ENCODE data around the gene PHF13.

Gene PHF13

GRCh38 chr1:6614019-6614928 lies 743 bp downstream of the PHF13 start:
- TF ChIP-seq, protein P1, sequence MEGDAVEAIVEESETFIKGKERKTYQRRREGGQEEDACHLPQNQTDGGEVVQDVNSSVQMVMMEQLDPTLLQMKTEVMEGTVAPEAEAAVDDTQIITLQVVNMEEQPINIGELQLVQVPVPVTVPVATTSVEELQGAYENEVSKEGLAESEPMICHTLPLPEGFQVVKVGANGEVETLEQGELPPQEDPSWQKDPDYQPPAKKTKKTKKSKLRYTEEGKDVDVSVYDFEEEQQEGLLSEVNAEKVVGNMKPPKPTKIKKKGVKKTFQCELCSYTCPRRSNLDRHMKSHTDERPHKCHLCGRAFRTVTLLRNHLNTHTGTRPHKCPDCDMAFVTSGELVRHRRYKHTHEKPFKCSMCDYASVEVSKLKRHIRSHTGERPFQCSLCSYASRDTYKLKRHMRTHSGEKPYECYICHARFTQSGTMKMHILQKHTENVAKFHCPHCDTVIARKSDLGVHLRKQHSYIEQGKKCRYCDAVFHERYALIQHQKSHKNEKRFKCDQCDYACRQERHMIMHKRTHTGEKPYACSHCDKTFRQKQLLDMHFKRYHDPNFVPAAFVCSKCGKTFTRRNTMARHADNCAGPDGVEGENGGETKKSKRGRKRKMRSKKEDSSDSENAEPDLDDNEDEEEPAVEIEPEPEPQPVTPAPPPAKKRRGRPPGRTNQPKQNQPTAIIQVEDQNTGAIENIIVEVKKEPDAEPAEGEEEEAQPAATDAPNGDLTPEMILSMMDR (IDR thresholded peaks at IDR 0.05; ENCODE audit: insufficient read depth, low read length, missing control alignments): no peak
- H3K4me3 ChIP-seq (ENCODE audit: low read depth, low read length): peak overlapping the region; percentile 74
- CTCF ChIA-PET: no interaction called here
- POLR2A ChIA-PET: interaction anchor here (1.0 to 1.5 kb wide), 2 partner anchors 10 to 12 kb away, joined by 3 to 8 read pairs; no protein-coding TSS in a partner anchor
- no peak for DNase-seq (ENCODE audit: low read depth, low spot score)

GRCh38 chr1:6614929-6615785 lies 1.6 kb downstream of the PHF13 start:
- DNase-seq (ENCODE audit: low read depth, low spot score): no peak
- TF ChIP-seq, protein P1 (IDR thresholded peaks at IDR 0.05; ENCODE audit: insufficient read depth, low read length, missing control alignments): no peak
- CTCF ChIA-PET: interaction anchor here (1.2 to 1.4 kb wide), 3 partner anchors 11 to 125 kb away, joined by 4 read pairs; partner anchors contain the start of gene NOL9
- H3K4me3 ChIP-seq (ENCODE audit: low read depth, low read length): peak overlapping the region; percentile 74
- POLR2A ChIA-PET: interaction anchor here (1.3 kb wide), 1 partner anchor 13 kb away, joined by 15 read pairs; the partner anchor contains the start of gene KLHL21

- DNase-seq (ENCODE audit: low read depth, low spot score): no peak
- TF ChIP-seq, protein P1 (IDR thresholded peaks at IDR 0.05; ENCODE audit: insufficient read depth, low read length, missing control alignments): no peak
- ChIA-PET POLR2A (no interaction called here), CTCF (interaction anchor here (2.9 kb wide), 1 partner anchor 28 kb away, joined by 12 read pairs; no protein-coding TSS in a partner anchor)
- no peak overlapping the region for H3K4me3 ChIP-seq (ENCODE audit: low read depth, low read length)
Measured at GRCh38 chr1:6619045-6619444, 5.5 kb downstream of the PHF13 start.

- CTCF ChIA-PET: interaction anchor here (1.3 to 1.8 kb wide), 3 partner anchors 10 to 67 kb away, joined by 3 to 6 read pairs (median 5); partner anchors contain the start of genes NOL9 and TAS1R1
- TF ChIP-seq, protein P1 (IDR thresholded peaks at IDR 0.05; ENCODE audit: insufficient read depth, low read length, missing control alignments): no peak
- no peak for DNase-seq (ENCODE audit: low read depth, low spot score)
- no peak overlapping the region for H3K4me3 ChIP-seq (ENCODE audit: low read depth, low read length)
- POLR2A ChIA-PET: no interaction called here
Measured at GRCh38 chr1:6621429-6622391, 8.2 kb downstream of the PHF13 start.

DNA sequence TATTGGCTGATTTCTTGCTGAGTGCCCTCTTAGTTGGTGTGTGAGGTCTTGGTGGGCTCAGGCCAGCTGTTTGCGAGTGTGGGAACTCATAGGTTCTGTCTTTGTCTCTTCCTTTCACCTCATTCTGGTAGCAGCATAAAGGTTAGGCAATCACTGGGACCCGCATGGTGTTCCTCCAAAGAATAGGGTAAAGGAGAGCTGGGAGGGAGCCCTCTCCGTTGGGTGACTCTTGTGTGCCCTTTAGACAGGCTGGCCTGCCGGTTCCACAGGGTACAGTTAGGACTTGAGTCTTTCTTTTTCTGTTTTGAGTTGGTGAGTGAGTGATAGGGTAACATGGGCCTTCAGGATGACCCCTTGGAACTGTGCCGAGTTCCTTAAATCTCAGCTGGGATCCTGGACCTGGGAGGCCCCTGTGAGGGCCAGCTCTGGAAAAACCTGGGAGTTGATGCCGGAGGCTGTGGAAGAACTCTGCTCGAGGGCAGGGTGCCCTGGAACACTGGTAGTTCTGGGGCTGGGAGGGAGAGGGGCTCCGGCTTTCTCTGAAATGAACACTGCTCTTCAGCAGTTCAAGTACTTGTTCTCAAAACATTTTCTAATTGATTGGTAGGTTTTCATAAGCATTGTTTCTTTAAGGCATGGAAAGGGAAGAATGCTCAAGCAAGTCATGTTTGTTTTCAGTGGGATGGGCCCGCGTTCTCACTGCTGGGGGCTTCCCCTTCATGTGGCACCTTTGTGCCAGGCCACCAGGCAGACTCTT lies 9.0 kb downstream of the PHF13 start:
- POLR2A ChIA-PET: no interaction called here
- DNase-seq (ENCODE audit: low read depth, low spot score): no peak
- H3K4me3 ChIP-seq (ENCODE audit: low read depth, low read length): no peak overlapping the region
- TF ChIP-seq, protein P1 (IDR thresholded peaks at IDR 0.05; ENCODE audit: insufficient read depth, low read length, missing control alignments): no peak
- CTCF ChIA-PET: interaction anchor here (1.4 kb wide), 2 partner anchors 68 to 133 kb away, joined by 3 to 5 read pairs; partner anchors contain the start of genes NOL9 and TAS1R1
